GM10266 (cell line): ENCODE data around the gene WRNIP1.
A peak's percentile ranks its signal among the peaks of the same experiment; 100 is the strongest.

Experiments
- DNase-seq: peaks from one replicate; pipeline ENCODE4 v3.0.0; 2012; ENCODE audit errors: extremely low spot score
- TF ChIP-seq, protein P1 (sequence below): IDR thresholded peaks from 2 replicates; pipeline ENCODE4 v1.5.1; 2012; ENCODE audit warnings: mild to moderate bottlenecking, low read depth; ENCODE audit not compliant: control insufficient read depth, insufficient read depth; ENCODE audit errors: missing control alignments

WRNIP1 gene

DNA sequence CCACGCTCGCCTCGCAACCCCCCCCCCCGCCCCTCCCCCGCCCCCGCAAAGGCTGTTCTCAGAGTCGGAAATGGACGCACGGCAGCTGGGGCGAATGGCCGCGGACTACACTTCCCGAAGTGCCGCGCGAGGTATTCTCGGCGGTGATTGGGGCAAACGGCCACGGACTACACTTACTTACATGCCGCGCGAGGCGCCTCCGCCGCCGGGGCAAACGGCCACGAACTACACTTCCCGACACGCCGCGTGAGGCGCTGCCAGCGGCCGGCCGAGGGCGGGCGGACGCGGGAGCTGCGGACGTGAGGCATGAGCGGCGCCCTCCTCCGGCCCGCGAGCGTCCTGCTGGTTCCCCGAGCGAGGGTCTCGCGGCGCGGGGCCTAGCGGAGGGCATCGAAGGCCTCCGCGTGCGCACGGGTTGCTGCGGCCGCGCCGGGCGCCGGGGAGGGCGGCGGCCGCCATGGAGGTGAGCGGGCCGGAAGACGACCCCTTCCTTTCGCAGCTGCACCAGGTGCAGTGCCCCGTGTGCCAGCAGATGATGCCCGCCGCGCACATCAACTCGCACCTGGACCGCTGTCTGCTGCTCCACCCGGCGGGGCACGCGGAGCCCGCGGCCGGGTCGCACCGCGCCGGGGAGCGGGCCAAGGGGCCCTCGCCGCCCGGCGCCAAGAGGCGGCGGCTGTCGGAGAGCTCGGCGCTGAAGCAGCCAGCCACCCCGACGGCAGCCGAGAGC is at the start of gene WRNIP1:
TSS of gene WRNIP1 (plus strand) at position 228 of the 730 bp plus-strand sequence. CDS start at position 458, 230 bp downstream.
- TF ChIP-seq, protein P1, sequence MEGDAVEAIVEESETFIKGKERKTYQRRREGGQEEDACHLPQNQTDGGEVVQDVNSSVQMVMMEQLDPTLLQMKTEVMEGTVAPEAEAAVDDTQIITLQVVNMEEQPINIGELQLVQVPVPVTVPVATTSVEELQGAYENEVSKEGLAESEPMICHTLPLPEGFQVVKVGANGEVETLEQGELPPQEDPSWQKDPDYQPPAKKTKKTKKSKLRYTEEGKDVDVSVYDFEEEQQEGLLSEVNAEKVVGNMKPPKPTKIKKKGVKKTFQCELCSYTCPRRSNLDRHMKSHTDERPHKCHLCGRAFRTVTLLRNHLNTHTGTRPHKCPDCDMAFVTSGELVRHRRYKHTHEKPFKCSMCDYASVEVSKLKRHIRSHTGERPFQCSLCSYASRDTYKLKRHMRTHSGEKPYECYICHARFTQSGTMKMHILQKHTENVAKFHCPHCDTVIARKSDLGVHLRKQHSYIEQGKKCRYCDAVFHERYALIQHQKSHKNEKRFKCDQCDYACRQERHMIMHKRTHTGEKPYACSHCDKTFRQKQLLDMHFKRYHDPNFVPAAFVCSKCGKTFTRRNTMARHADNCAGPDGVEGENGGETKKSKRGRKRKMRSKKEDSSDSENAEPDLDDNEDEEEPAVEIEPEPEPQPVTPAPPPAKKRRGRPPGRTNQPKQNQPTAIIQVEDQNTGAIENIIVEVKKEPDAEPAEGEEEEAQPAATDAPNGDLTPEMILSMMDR: peak; percentile 81
- DNase-seq: peak; percentile 98

DNA sequence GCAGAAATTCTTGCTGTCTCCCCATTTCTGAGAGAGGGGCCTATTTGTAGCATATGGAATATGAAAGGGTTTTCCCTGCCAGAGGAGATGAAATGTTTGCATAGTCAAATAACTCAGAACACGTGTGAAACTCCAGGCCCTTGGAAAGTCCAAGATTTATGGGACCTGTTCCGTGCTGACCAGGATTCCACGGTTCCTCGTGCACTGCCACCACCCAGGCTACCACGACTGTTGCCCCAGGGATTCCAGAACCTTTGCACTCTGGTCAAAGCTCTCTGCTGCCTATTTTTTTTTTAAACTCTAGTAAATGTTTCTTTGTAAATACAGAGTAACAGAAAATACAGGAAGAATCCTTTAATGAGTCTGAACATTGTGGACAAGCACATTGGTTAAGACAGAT is 49.5 kb upstream of the WRNIP1 start:
- TF ChIP-seq, protein P1: no peak
- no peak for DNase-seq

DNA sequence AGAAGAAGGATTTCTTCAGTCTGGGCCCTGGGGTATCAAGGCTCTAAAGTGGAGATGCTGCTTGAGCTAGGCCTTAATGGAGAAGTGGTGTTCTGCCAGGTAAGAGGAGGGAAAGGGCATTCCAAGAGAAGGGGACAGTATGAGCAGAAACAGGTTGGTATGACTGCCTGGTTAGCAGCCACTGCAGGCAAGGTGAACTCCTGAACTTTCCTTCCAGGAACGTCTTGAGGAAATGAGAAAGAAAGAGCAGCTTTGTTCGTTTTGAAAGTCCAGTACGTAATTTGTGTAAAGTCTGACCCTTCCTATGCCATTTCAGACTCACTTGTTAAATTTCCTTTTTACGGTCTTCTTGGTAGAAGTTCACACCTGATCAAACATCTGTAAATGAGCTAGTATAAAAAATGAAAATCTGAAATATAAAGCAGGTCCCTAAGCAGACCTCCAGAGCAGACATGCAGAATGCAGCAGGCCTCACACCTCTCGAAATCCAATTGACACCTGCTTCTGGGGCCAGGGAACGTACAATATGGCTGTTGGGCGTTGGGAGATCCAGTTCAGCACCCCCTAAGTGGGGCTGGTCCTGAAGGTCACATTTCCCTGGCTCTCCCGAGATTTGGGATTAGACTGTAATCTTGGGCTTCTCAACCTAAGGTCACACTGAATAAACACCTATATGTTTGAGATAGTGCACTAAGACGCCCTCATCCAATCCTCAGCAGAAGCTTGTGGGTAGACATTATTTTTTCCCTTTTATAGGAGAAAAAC is 48.1 kb upstream of the WRNIP1 start:
- TF ChIP-seq, protein P1: no peak
- no peak for DNase-seq

DNA sequence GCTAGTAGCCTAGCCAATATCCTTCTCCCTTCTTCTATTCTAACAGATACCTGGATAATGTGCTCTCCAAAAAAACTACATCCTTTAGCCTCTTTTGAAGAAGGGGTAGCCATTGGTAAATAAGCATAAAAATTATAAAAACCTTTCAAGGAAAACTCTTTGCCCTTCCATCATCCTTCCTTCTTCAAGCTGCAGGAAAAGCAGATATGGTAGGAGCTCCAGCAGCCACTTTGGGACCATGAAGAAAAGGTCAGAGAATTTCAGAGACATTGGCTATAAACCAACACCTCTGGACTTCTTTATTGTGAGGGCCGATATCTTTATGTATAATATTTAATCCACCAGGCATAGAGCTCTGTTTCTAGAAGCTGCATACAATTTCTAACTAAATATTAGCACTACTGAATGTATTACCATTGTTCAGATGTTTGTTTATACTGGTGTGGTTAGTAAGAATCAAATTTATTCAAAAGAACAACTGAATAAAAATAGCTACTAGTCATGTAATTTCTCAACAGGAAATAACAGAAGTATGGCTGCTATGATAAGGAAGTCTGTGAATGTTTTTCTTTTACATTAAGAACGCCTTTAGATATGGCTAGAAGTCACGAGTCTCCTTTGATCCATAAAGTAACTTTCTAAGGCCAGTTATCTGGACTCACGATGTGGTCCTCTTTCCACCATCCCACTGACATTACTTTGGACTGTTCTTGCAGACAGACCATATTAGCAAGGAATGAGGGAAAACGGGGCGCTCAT is 46.7 kb upstream of the WRNIP1 start:
- no peak for DNase-seq
- TF ChIP-seq, protein P1: no peak

DNA sequence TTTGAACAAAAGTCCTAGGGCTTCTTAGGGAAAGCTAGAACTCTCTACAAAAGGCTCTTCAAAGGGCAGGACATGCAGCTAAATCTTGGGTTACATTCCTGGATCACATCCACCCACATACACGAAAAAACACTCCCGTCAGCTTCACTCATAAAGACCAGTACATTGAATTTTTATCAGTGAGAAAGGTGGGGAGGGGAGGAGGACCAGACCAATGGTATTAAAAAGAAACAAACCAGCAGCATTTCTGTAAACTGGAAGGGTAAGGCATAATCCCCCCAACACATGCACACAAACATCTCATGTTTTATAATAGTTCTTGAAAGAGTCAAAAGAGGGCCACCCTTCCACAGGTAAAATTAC is 46.1 kb upstream of the WRNIP1 start:
- no peak for DNase-seq
- TF ChIP-seq, protein P1: no peak

DNA sequence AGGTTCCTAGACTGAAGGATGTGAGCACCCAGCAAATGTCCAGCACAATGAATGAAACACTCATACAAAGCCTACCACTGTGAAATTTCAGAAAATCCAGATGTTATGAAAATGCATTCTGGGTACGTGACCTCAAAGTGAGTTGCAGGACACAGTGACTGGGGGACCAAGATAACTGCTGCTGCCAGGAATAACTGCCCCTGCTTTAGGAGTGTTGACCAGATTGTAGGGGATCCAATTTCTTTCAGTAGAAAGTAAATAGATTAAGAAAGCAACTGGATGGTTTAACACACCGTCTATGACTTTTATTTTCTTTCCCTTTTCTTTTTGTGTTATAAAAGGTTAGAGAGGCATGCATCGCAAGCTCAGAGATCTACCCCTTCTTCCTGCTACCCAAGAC is 44.0 kb upstream of the WRNIP1 start:
- TF ChIP-seq, protein P1: no peak
- DNase-seq: no peak
